CD14-positive monocyte (primary cell): ENCODE measurements around the gene OR1J4. TPM values are rescaled to one million over a fixed set of nuclear protein-coding genes. Genes with fewer than 3 reads are reported as not detected.

ENCODE experiments used
- DNase-seq, 3 donors: peaks; one replicate each; pipeline ENCODE4 v3.0.0-alpha.2; 2011 to 2022
- H2AFZ ChIP-seq: 2 replicates; pipeline ENCODE4 v1.6.0; 2012; ENCODE audit warnings: mild to moderate bottlenecking, low read depth, low read length, inconsistent platforms; ENCODE audit not compliant: insufficient read depth, poor library complexity, severe bottlenecking
- H3K27ac ChIP-seq, 2 donors: 1 replicate in 1 of 2; 2 replicates in 1 of 2; pipeline ENCODE4 v1.5.1; 2012 to 2013; ENCODE audit warnings: low read length in 2 of 2, control low read depth in 1 of 2, inconsistent platforms in 1 of 2, low read depth in 1 of 2, mild to moderate bottlenecking in 1 of 2
- H3K27me3 ChIP-seq, 2 donors: one replicate each; pipeline versions ENCODE4 v1.6.0 to v1.6.1; 2011 to 2013; ENCODE audit warnings: low read length in 2 of 2; ENCODE audit not compliant: control insufficient read depth in 2 of 2, insufficient read depth in 2 of 2
- H3K36me3 ChIP-seq, 2 donors: replicated peaks in 1 of 2; 1 replicate in 1 of 2; 2 replicates in 1 of 2; pipeline versions ENCODE4 v1.5.1 to v1.6.1; 2012 to 2013; ENCODE audit warnings: low read length in 2 of 2, control low read depth in 1 of 2, inconsistent platforms in 1 of 2, mild to moderate bottlenecking in 1 of 2; ENCODE audit not compliant: insufficient read depth in 2 of 2, control insufficient read depth in 1 of 2
- H3K4me1 ChIP-seq, 2 donors: 1 replicate in 1 of 2; 2 replicates in 1 of 2; pipeline versions ENCODE4 v1.5.1 to v1.6.1; 2012 to 2013; ENCODE audit warnings: low read length in 2 of 2, control low read depth in 1 of 2, inconsistent platforms in 1 of 2, mild to moderate bottlenecking in 1 of 2, moderate library complexity in 1 of 2; ENCODE audit not compliant: insufficient read depth in 2 of 2, control insufficient read depth in 1 of 2
- H3K4me2 ChIP-seq: replicated peaks from 2 replicates; pipeline ENCODE3; 2012; ENCODE audit warnings: low read length, moderate library complexity, mild to moderate bottlenecking; ENCODE audit not compliant: poor library complexity, severe bottlenecking; ENCODE audit errors: extremely low read depth
- H3K4me3 ChIP-seq, 3 experiments: fragments of 200-600 bp in 1 of 3; sonication (generic) in 1 of 3; replicated peaks in 1 of 3; 1 replicate in 2 of 3; 2 replicates in 1 of 3; pipeline ENCODE4 v1.5.1; 2011 to 2013; ENCODE audit warnings: low read length in 3 of 3, mild to moderate bottlenecking in 3 of 3, control low read depth in 2 of 3, low read depth in 2 of 3, inconsistent platforms in 1 of 3, moderate library complexity in 1 of 3
- H3K79me2 ChIP-seq: 2 replicates; pipeline ENCODE4 v1.6.0; 2012; ENCODE audit warnings: mild to moderate bottlenecking, control low read depth, inconsistent platforms, low read length, moderate library complexity; ENCODE audit not compliant: insufficient read depth
- H3K9ac ChIP-seq: 2 replicates; pipeline ENCODE4 v1.6.0; 2017; ENCODE audit warnings: low read length, mild to moderate bottlenecking; ENCODE audit not compliant: insufficient read depth, poor library complexity, severe bottlenecking
- H3K9me3 ChIP-seq, 2 donors: replicated peaks in 1 of 2; 1 replicate in 1 of 2; 2 replicates in 1 of 2; pipeline versions ENCODE4 v1.5.1 to v1.6.1; 2012 to 2013; ENCODE audit warnings: low read length in 2 of 2, control low read depth in 1 of 2; ENCODE audit not compliant: control insufficient read depth in 1 of 2, insufficient read depth in 1 of 2
- H4K20me1 ChIP-seq: 2 replicates; pipeline ENCODE4 v1.6.0; 2012; ENCODE audit warnings: mild to moderate bottlenecking, low read length, control low read depth, moderate library complexity; ENCODE audit not compliant: insufficient read depth
- H3K27ac Mint-ChIP-seq, 7 donors: one replicate each; pipeline ENCODE4 v1.8.0; 2020; ENCODE audit warnings: mild to moderate bottlenecking in 7 of 7, mixed read lengths in 7 of 7, moderate library complexity in 6 of 7, inconsistent platforms in 2 of 7
- H3K27me3 Mint-ChIP-seq, 3 donors: one replicate each; pipeline ENCODE4 v1.8.0; 2021 to 2022; ENCODE audit warnings: low read depth in 3 of 3, mild to moderate bottlenecking in 3 of 3, mixed read lengths in 3 of 3, moderate library complexity in 3 of 3, inconsistent platforms in 1 of 3
- H3K36me3 Mint-ChIP-seq, 2 donors: one replicate each; pipeline ENCODE4 v1.8.0; 2020; ENCODE audit warnings: mixed read lengths in 2 of 2, inconsistent platforms in 1 of 2, mild to moderate bottlenecking in 1 of 2
- H3K4me1 Mint-ChIP-seq: one replicate; pipeline ENCODE4 v1.8.0; 2020; ENCODE audit warnings: mild to moderate bottlenecking, mixed read lengths
- H3K4me3 Mint-ChIP-seq, 2 donors: one replicate each; pipeline ENCODE4 v1.8.0; 2020; ENCODE audit warnings: mild to moderate bottlenecking in 2 of 2, mixed read lengths in 2 of 2, moderate library complexity in 1 of 2
- H3K9me3 Mint-ChIP-seq, 7 donors: one replicate each; pipeline ENCODE4 v1.8.0; 2020 to 2022; ENCODE audit warnings: mixed read lengths in 7 of 7, mild to moderate bottlenecking in 6 of 7, moderate library complexity in 6 of 7, inconsistent platforms in 2 of 7
- CTCF ChIP-seq: fragments of 200-600 bp; IDR thresholded peaks from one replicate; pipeline ENCODE4 v1.8.0; 2022; ENCODE audit warnings: antibody characterized with exemption, mild to moderate bottlenecking
- WGBS: methylation state at CpG from one replicate; pipeline ENCODE4 v1.1.5; 2013; ENCODE audit warnings: missing lambda C conversion rate; ENCODE audit not compliant: insufficient coverage; 5-methylcytosine and 5-hydroxymethylcytosine counted together
- intact Hi-C, 2 donors: fragments of 100-400 bp; cut with micrococcal nuclease; formaldehyde crosslinking; loops; one replicate each; pipeline versions ENCODE4 v1.15.0 to v1.15.1; 2023
- polyA plus RNA-seq, 3 donors: library from polyadenylated mRNA; depleted of rRNA in 1 of 3; unstranded in 2 of 3; stranded (reverse) in 1 of 3; fragments of 300-500 nt in 2 of 3; fragments of >200 nt in 1 of 3; fragmentation: Illumina TruSeq in 2 of 3; gene quantifications; 1 replicate in 2 of 3; 2 replicates in 1 of 3; pipeline ENCODE4 v1.2.3, GENCODE V29; 2012 to 2021

OR1J4 gene
- polyA plus RNA-seq, 3 donors: not detected

- TF ChIP-seq CTCF: no peak
- intact Hi-C loops: no loop called here
- Histone ChIP-seq H2AFZ (no peak overlapping the region), H3K9me3 (no peaks in the 10 kb centered on the region), H3K4me1 (no peaks in the 10 kb centered on the region), H3K4me3 (no peak overlapping the region), H3K27ac (no peak overlapping the region), H4K20me1 (no peaks in the 10 kb centered on the region), H3K79me2 (no peaks in the 10 kb centered on the region), H3K36me3 (no peaks in the 10 kb centered on the region), H3K27me3 (peaks cover 0 to 3% of the 10 kb centered on the region in 2 donors), H3K9ac (no peak overlapping the region), H3K4me2 (no peak overlapping the region)
- Mint-ChIP-seq H3K27me3 (peaks cover 3 to 10% (median 3%) of the 10 kb centered on the region in 3 donors), H3K9me3 (peaks cover 0 to 3% (median 0%) of the 10 kb centered on the region in 7 donors), H3K27ac (no peak overlapping the region), H3K4me3 (no peak overlapping the region), H3K36me3 (no peaks in the 10 kb centered on the region), H3K4me1 (no peaks in the 10 kb centered on the region)
- WGBS: 100% methylated on average over 3 of the region's 3 CpGs
- DNase-seq: no peak
These were observed 435 bp downstream of the OR1J4 start for GRCh38 chr9:122519376-122519775.

GRCh38 chr9:122526602-122527001 lies 7.7 kb downstream of the OR1J4 start:
- no peak for TF ChIP-seq CTCF
- Mint-ChIP-seq H3K36me3 (no peaks in the 10 kb centered on the region), H3K9me3 (peaks cover 0 to 5% (median 0%) of the 10 kb centered on the region in 7 donors), H3K4me1 (no peaks in the 10 kb centered on the region), H3K4me3 (no peak overlapping the region), H3K27ac (no peak overlapping the region), H3K27me3 (peaks cover 0 to 2% (median 1%) of the 10 kb centered on the region in 3 donors)
- H3K27ac ChIP-seq: no peak overlapping the region
- intact Hi-C loops: no loop called here
- peaks cover 0 to 6% of the 10 kb centered on the region in 2 donors for H3K9me3 ChIP-seq
- H2AFZ ChIP-seq: no peak overlapping the region
- H3K4me3 ChIP-seq: no peak overlapping the region
- H3K4me1 ChIP-seq: no peaks in the 10 kb centered on the region
- H3K79me2 ChIP-seq: no peaks in the 10 kb centered on the region
- 91% methylated on average over 7 of the region's 10 CpGs for WGBS
- no peak overlapping the region for H3K4me2 ChIP-seq
- H3K27me3 ChIP-seq: no peaks in the 10 kb centered on the region
- H3K36me3 ChIP-seq: no peaks in the 10 kb centered on the region
- no peak overlapping the region for H3K9ac ChIP-seq
- no peak for DNase-seq
- no peaks in the 10 kb centered on the region for H4K20me1 ChIP-seq
